CD4-positive, alpha-beta T cell treated with Interleukin-6 at 100 ng/mL for 8 hours (primary cell): Measurements from ENCODE around the gene WNT7B.

Experiments
- DNase-seq: peaks from one replicate; pipeline ENCODE4 v3.0.0-alpha.2; 2020; ENCODE audit warnings: mixed read lengths, low spot score

WNT7B gene

GRCh38 chr22:45977003-45977411 lies at the start of gene WNT7B:
TSS of gene WNT7B (minus strand) at chr22:45977162. CDS start at chr22:45976754, 408 bp downstream.
- no peak for DNase-seq

- DNase-seq: no peak
Measured at GRCh38 chr22:46025973-46026898, 49.3 kb upstream of the WNT7B start.

DNA sequence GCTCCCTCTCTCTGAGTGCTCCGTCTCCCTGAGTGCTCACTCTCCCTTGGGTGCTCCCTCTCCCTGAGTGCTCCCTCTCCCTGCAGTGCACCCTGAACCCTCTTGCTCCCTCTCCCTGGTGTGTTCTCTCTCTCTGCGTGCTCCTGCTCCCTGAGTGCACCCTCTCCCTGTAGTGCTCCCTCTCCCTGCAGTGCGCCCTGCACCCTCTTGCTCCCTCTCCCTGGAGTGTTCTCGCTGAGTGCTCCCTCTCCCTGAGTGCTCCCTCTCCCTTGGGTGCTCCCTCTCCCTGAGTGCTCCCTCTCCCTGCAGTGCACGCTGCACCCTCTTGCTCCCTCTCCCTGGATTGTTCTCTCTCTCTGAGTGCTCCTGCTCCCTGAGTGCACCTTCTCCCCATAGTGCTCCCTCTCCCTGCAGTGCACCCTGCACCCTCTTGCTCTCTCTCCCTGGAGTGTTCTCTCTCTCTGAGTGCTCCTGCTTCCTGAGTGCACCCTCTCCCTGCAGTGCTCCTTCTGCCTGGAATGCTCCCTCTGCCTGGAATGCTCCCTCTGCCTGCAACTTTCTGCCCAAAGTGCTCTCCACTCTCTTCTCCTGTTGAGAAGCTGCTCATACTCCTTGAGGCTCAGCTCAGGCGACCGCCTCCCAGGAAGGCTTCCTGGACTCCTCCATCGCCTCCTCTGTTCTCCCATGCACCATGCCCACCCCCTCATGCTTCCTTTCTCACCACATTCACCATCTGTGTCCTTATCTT lies 48.4 kb upstream of the WNT7B start:
- no peak for DNase-seq

GRCh38 chr22:46024136-46024840 lies 47.3 kb upstream of the WNT7B start:
- no peak for DNase-seq

DNA sequence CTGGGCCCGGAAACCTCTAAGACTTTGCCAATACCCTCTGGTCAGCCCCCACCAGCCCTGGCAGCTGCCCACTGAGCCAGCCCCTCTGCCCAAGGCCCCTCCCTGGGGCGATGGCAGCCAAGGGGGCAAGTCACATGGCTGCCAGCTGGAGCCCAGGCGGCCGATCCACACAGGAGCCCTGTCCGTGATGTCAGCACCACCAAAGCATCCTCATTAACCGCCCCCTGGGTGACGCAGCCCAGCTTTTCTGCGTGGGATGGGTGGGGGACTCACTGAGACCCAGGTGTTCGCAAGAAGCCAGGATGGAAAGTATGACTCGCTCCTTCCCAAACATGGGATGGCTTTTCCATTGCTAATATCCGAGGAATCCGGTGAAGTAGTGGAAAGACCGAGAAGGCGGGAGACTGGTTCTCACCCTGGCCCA lies 46.6 kb upstream of the WNT7B start:
- DNase-seq: no peak

- no peak for DNase-seq
Measured at GRCh38 chr22:46022881-46023512, 46.0 kb upstream of the WNT7B start.

DNA sequence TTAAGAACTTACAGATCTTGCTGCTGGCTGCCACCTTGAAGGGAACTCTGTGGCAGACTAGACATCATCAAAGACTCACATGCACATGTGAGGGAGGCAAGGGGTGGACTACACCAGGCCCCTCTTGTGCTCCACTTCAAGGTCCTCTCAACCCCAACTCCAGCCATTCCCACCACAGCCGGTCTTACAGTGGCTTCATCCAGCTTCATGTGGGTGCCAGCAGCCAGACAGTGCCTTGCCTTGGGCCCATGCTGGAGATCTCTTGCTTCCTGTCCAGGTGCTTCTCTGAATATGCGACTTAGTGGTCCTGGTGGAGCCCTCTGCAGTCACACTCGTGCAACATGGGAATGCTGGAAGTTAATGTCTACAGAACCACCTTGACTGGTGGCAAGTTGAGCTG lies 44.6 kb upstream of the WNT7B start:
- DNase-seq: no peak

DNA sequence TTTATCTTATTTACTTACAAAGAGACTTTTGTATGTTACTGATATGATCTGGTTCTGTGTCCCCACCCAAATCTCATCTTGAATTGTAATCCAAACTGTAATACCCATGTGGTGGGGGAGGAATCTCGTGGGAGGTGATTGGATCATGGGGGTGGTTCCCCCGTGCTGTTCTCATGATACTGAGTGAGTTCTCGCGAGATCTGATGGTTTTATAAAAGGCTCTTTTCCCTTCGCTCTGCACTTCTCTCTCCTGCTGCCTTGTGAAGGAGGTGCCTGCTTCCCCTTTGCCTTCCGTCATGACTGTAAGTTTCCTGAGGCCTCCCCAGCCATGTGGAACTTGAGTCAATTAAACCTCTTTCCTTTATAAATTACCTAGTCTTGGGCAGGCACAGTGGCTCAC lies 42.4 kb upstream of the WNT7B start:
- DNase-seq: no peak

- no peak for DNase-seq
Measured at GRCh38 chr22:46018859-46019258, 41.9 kb upstream of the WNT7B start.

DNA sequence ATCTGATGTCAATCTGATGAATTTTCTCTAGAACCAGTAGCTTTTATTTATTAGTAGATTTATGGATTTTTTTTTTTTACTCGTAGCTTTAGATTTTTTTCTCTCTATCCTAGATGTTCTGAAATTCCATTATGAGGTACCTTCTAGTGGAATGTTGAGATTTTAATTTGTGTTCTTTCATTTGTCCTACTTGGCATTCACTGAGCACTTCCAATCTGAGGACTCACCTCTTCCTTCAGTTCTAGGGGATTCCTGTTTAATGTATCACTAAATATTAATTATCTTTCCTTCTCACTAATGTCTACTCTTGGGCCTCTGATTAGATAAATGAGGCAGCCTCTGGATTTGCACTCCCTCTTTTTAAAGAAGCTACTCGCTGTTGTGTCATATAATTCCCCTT lies 40.2 kb upstream of the WNT7B start:
- DNase-seq: no peak

DNA sequence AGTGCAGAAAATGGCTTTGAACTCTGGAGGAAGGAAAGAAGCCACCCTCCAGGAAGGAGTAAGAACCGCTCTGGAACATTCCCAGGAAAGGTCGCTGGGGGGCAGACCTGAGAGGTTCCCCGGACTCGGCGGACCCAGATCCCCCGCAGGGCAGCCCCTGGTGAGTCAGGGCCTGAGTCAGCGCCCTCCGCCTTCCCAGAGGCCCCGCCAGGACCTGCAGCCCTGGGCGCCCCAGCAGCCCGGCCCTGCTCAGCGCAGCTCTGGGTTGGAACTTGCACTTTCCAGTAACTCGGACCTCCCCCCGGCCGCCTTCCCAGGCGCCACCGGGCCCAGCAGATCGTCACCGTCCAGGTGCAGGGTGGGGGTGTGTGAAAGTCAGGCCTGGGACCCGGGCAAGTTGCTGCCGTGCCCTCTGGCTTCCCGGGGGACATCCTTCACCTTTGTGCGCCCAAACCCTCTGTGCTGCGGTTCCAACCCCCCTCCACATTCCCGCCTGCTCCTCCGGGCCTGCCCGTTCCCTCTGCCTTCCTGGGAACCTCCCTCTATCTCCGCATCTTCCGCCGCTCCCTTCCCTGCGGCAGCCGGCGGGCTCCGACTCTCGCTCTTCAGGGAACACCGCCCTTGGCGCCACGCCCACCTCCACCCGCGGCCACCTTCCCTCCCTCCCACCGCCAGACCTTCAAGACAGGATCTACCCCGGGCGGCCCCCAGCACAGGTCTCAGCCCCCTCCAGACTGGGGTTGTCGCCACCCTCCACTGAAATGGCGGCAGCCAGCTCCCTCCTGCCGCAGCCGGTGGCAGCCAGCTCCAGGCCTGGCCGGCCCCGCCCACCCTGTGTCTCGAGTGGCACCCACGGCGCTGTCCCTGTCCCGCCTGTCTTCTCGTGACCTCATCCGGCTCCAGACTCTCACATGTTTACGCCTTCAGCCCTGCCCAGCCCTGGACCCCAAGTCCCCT lies 36.8 kb upstream of the WNT7B start:
- peak; percentile 85 for DNase-seq

DNA sequence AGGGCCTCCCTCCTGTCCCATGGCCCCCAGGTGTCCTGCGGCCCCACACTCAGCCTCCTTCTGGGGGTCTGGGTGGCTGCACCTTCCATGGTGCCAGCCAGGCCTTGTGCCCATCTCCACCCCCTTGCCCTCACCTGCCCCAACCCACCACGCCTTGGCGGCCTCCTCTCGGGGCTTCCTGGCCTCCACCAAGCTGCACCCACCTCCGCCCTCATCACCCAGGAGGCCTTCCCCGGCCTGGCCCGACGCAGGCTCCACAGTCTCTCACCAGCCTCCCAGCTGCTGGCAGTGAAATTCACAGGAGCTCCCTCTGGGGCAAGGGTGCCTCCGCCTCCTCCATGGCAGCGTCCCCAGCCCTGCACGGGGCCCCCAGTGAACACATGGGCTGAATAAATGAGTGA lies 35.9 kb upstream of the WNT7B start:
- no peak for DNase-seq

DNA sequence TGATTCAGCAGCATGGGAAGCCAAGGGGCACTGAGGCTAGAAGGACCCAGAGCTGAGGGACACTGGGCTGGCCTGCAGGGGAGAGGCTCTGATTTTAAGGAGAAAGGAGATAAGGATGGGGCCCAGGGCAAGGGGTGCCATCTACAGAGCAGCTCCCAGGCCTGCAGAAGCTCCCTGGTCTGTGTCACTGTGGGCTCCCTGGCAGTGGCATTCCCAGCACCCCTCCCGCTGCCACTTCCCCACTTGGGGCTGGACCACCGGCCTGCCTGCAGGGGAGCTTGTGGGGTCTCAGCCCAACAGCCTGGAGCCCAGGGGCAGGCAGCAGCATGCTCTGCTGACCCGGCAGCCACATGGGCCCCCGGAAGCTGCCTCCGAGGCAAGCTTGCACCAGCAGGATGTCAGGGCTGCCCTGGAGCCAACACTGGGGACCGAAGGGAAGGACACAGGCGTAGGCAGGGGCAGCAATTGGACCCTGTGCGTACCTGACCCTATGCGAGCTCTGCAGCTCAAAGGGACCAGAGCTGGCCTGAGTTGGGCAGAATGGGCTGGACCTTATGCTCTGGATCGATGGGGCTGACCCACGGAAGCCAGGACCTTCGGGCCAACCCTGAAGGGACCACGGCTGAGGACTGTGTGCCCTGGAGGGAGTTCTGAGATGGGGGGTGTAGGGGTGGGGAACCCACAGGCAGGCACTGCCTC lies 35.4 kb upstream of the WNT7B start:
- no peak for DNase-seq

DNA sequence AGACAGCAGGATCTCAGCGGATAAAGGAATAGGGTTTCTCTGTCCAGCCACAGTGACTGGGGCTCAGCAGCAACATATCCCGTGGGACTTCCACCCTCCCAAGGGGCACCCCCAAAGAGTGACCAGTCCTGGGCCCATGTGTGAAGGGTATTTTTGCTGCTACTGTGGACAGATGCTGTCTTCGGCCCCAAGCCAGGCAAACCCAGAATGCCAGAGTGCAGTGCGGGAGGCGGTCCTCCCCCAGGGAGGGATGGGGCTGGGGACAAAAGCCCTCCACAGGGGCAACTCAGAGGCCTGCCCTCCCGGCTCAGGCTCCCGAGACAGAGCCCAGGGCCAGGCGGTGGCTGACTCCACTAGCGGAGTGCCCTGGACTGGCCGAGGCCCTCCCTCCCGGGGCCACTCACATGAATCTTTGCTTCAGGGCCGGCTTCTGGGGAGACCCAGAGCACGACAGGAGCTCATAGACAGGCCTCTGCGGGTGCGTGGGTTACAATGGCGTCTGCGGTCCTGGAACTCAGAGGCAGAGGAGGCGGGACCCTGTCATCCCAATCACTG lies 34.7 kb upstream of the WNT7B start:
- no peak for DNase-seq

GRCh38 chr22:46010951-46011626 lies 34.1 kb upstream of the WNT7B start:
- no peak for DNase-seq

DNA sequence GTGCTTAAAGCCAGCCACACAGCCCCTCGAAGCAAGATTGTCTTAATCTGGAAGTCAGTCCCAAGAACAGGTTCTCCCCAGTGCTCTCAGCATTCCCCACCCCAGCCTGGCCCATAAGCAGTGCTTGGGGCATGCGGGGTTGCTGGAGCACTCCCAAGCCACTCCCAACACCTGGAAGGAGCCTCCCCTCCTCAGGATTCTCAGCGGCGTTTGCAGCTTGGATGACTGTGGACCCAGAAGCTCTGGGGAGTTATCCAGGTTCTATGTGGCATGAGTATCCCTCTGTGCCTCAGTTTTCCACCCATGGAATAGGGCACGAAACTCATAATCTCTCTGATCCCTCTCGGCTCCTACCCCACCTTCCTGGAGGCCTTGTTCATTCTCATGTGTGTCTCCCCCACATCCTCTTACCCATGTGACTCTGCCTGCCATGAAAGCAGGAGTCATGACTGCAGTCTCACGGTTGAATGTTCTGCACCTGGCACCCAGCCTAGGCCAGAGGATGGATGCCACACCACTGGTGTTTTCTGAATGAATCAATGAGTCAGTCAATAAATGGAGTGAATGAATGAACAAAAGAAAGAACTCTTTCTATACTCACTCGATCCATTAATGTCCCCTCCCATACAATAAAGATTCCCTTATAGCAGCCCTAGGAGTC lies 33.4 kb upstream of the WNT7B start:
- no peak for DNase-seq

DNA sequence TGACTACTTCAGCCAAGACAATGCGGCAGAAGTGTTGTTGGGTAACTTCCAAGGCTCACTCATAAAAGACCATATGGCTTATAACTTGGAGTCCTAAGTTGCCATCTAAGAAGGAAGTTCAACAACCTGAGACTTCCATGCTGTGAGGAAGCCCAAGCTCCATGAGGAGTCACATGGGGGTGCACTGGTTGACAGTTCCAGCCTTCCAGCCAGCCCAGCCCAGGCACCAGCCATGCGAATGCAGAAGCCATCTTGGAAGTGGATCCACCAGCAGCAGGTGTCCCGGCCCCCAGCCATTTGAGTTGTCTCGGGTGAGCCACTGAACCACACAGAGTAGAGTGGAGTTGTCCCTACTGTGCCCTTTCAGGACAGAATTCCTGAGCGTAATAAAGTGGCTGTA lies 32.8 kb upstream of the WNT7B start:
- no peak for DNase-seq

- no peak for DNase-seq
Measured at GRCh38 chr22:46008836-46009596, 32.1 kb upstream of the WNT7B start.
